GM13977 (cell line): ENCODE data around the gene PMM2.

Experiments
- DNase-seq: peaks from one replicate; pipeline ENCODE4 v3.0.0; 2012; ENCODE audit warnings: low spot score
- CTCF ChIP-seq: IDR thresholded peaks from 2 replicates; pipeline ENCODE4 v1.5.1; 2012; ENCODE audit warnings: mild to moderate bottlenecking, control low read depth; ENCODE audit not compliant: insufficient read depth; ENCODE audit errors: extremely low read depth, missing control alignments
- in situ Hi-C: fragments of 300-500 bp; cut with MboI; formaldehyde crosslinking; loops from one replicate; pipeline ENCODE4 v1.12.0; 2022; ENCODE audit warnings: low sequenced_read_pairs, low pct_unique_long_range_greater_than_20kb, mixed read lengths, inconsistent platforms; ENCODE audit not compliant: unreplicated experiment

PMM2 gene

GRCh38 chr16:8893976-8894690 lies 96.5 kb downstream of the PMM2 start:
- in situ Hi-C loops, result no loop called here
- TF ChIP-seq CTCF, result no peak
- no peak for DNase-seq

- DNase-seq, result no peak
- TF ChIP-seq CTCF, result no peak
- in situ Hi-C loops, result no loop called here
These were observed 97.2 kb downstream of the PMM2 start for GRCh38 chr16:8894736-8895334.

- DNase-seq, result no peak
- no peak for TF ChIP-seq CTCF
- in situ Hi-C loops, result no loop called here
These were observed 101.2 kb downstream of the PMM2 start for GRCh38 chr16:8898660-8899318.
